Stomach (tissue), 9 donors: Measurements from ENCODE around the gene EHD1. TPM values are rescaled to one million over a fixed set of nuclear protein-coding genes. Genes with fewer than 3 reads are reported as not detected.

Source experiments
- DNase-seq, 2 donors: peaks; one replicate each; pipeline versions ENCODE4 v3.0.0 to v3.0.0-alpha.2; 2013 to 2019
- H3K27ac ChIP-seq, 5 donors: fragments of 200-600 bp in 4 of 5; sonication (generic) in 4 of 5; one replicate each; pipeline ENCODE4 v1.5.1; 2013 to 2019; ENCODE audit warnings: mild to moderate bottlenecking in 1 of 5, moderate library complexity in 1 of 5
- H3K27me3 ChIP-seq, 3 donors: fragments of 200-600 bp; sonication (generic); one replicate each; pipeline ENCODE4 v1.5.1; 2017 to 2019; ENCODE audit warnings: mixed run types in 1 of 3
- H3K36me3 ChIP-seq, 4 donors: fragments of 200-600 bp; sonication (generic); 1 replicate in 3 of 4; 2 replicates in 1 of 4; pipeline ENCODE4 v1.5.1; 2016 to 2019
- H3K4me1 ChIP-seq, 4 donors: fragments of 200-600 bp; sonication (generic); one replicate each; pipeline ENCODE4 v1.5.1; 2016 to 2019
- H3K4me3 ChIP-seq, 4 donors: fragments of 200-600 bp; sonication (generic) in 3 of 4; one replicate each; pipeline ENCODE4 v1.5.1; 2016 to 2019; ENCODE audit warnings: mild to moderate bottlenecking in 1 of 4
- H3K9me3 ChIP-seq, 4 donors: fragments of 200-600 bp; sonication (generic); one replicate each; pipeline ENCODE4 v1.5.1; 2016 to 2019
- EP300 ChIP-seq: sonication (generic); formaldehyde crosslinking; IDR thresholded peaks from one replicate; pipeline ENCODE4 v1.6.1; 2017; ENCODE audit warnings: antibody characterized with exemption
- POLR2A ChIP-seq, 4 donors: fragments of 450-650 bp; IDR thresholded peaks; one replicate each; pipeline ENCODE4 v1.6.1; 2016; ENCODE audit warnings: antibody characterized with exemption in 4 of 4, control low read depth in 2 of 4, mild to moderate bottlenecking in 1 of 4, moderate library complexity in 1 of 4
- POLR2AphosphoS5 ChIP-seq, 3 donors: sonication (generic); formaldehyde crosslinking; IDR thresholded peaks; one replicate each; pipeline ENCODE4 v1.6.1; 2016; ENCODE audit warnings: antibody characterized with exemption in 3 of 3
- WGBS, 5 donors: extraction: QIAGEN DNeasy Blood & Tissue Kit in 3 of 5; methylation state at CpG; one replicate each; pipeline versions ENCODE4 v1.1.5 to v1.1.7; 2013 to 2018; 5-methylcytosine and 5-hydroxymethylcytosine counted together
- intact Hi-C: fragments of 100-400 bp; cut with DNase I; formaldehyde crosslinking; loops from one replicate; pipeline ENCODE4 v1.15.1; 2023; ENCODE audit warnings: low total_unique reads
- polyA plus RNA-seq, 3 donors: library from polyadenylated mRNA; stranded (reverse); fragments of 200-250 nt; gene quantifications; one replicate each; pipeline ENCODE4 v1.2.3, GENCODE V29; 2013
- total RNA-seq, 5 donors: library from RNA; depleted of rRNA; stranded (reverse); fragments of >200 nt; gene quantifications; one replicate each; pipeline versions ENCODE4 v1.1.0 to v1.2.3, GENCODE V29; 2014 to 2016
- TF ChIP-seq, protein P1 (sequence below), 7 experiments: fragments of 450-650 bp in 4 of 7; fragments of 200-600 bp in 3 of 7; sonication (generic) in 3 of 7; IDR thresholded peaks; one replicate each; pipeline ENCODE4 v1.5.1; 2016 to 2019; ENCODE audit warnings: antibody characterized with exemption in 7 of 7, control low read depth in 2 of 7, mild to moderate bottlenecking in 1 of 7
- donor health status: healthy with polysubstance abuse.
- donor health status: Bipolar disorder and iron deficiency.
- donor health status: healthy.

The EHD1 gene
- total and polyA plus RNA-seq, 8 donors: 17.9 to 160 (median 37.5) TPM

DNA sequence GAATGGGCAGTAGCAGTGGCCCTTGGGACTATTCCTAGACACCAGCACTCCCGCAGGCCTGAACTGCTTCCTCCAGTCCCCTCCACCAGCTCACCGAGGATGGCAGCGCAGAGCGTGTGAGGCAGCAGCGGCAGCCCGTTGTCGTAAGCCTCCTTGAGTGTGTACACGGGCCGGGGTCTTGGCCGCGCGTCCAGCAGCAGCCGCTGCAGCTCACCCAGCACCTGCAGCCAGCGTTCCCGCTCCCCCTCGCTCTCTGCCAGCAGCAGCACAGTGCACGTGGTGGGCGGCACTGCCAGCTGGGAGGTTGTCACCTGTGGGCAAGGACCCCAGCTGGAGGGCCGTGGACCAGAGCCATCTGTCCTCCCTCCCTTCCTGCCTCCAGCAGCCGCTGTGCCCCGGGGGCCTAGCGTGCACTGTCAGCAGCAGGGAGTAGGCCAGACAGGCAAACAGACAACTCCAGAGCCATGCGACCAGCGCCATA lies 47.0 kb downstream of the EHD1 start:
- no peaks in the 10 kb centered on the region for H3K27me3 ChIP-seq
- H3K4me3 ChIP-seq: no peak overlapping the region
- WGBS, 5 donors: 85 to 93% (median 91%) methylated on average over 21 to 24 of the region's 24 CpGs
- TF ChIP-seq, protein P1, sequence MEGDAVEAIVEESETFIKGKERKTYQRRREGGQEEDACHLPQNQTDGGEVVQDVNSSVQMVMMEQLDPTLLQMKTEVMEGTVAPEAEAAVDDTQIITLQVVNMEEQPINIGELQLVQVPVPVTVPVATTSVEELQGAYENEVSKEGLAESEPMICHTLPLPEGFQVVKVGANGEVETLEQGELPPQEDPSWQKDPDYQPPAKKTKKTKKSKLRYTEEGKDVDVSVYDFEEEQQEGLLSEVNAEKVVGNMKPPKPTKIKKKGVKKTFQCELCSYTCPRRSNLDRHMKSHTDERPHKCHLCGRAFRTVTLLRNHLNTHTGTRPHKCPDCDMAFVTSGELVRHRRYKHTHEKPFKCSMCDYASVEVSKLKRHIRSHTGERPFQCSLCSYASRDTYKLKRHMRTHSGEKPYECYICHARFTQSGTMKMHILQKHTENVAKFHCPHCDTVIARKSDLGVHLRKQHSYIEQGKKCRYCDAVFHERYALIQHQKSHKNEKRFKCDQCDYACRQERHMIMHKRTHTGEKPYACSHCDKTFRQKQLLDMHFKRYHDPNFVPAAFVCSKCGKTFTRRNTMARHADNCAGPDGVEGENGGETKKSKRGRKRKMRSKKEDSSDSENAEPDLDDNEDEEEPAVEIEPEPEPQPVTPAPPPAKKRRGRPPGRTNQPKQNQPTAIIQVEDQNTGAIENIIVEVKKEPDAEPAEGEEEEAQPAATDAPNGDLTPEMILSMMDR (IDR thresholded peaks at IDR 0.05): no peak
- TF ChIP-seq POLR2AphosphoS5 (IDR thresholded peaks at IDR 0.05): no peak
- intact Hi-C loops: no loop called here
- H3K27ac ChIP-seq: no peak overlapping the region
- no peak for DNase-seq
- no peaks in the 10 kb centered on the region for H3K9me3 ChIP-seq
- H3K4me1 ChIP-seq: peaks cover 0 to 16% (median 9%) of the 10 kb centered on the region in 4 donors
- H3K36me3 ChIP-seq: peaks cover 0 to 88% (median 85%) of the 10 kb centered on the region in 4 donors

DNA sequence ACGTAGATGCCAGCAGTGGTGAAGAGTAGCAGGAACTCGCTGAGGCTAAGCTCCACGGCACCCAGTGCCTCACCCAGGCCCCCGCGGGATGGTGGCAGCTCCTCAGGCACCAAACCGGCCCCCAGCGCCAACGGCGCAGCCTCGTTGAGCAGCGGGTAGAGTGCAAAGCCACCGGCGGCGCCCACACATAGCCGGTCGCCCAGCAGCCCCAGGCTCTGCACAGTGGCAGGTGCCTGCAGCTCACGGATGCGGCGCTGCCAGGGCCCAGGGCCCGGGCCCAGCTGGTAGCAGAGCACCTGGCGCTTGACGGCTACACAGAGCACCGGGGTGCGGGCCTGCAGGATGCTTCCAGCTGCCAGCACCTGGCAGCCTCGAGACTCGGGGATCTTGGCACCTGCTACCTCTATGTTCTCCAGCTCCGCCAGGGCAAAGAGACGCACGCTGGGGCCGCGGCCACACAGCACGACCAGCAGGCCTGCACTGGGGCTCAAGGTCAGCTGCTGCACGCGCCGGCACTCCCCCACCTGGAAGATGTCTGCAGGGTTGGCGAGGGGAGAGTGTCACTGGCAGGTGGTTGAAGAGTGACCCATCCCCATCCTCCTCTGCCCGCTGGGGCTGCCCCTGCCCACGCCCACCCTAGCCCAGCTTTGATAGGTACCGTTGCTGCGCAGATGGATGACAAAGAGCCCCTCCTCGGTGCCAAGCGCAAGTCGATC lies 48.7 kb downstream of the EHD1 start:
- peaks cover 0 to 99% (median 94%) of the 10 kb centered on the region in 4 donors for H3K36me3 ChIP-seq
- peaks cover 0 to 4% (median 0%) of the 10 kb centered on the region in 4 donors for H3K4me1 ChIP-seq
- no peaks in the 10 kb centered on the region for H3K9me3 ChIP-seq
- H3K27ac ChIP-seq: no peak overlapping the region
- no peaks in the 10 kb centered on the region for H3K27me3 ChIP-seq
- intact Hi-C loops: no loop called here
- H3K4me3 ChIP-seq: no peak overlapping the region
- TF ChIP-seq POLR2AphosphoS5 (IDR thresholded peaks at IDR 0.05): no peak
- TF ChIP-seq, protein P1 (IDR thresholded peaks at IDR 0.05): no peak
- no peak for TF ChIP-seq EP300
- TF ChIP-seq POLR2A (IDR thresholded peaks at IDR 0.05): no peak
- WGBS, 5 donors: 86 to 94% (median 92%) methylated on average over 24 to 43 of the region's 43 CpGs
- no peak for DNase-seq

DNA sequence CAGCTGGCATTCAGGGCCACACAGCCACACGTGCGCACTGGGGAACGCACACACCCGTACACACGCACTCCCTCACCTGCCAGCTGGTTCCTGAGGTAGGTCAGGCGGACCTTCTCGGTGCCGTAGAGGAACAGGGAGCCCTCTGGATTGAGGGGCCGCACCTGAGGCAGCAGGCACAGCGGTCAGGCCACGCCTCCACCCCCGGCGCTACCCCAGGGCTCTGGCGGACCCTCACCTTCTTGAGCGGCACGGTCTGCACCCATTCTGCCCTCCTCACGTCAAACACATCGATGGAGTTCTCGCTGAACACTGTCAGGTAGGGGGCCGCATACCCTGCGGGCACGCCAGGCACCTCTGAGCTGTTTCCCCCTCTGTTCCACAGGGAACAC lies 51.0 kb downstream of the EHD1 start:
- no peaks in the 10 kb centered on the region for H3K9me3 ChIP-seq
- no peaks in the 10 kb centered on the region for H3K4me1 ChIP-seq
- DNase-seq: no peak
- H3K27ac ChIP-seq: no peak overlapping the region
- intact Hi-C loops: no loop called here
- no peak overlapping the region for H3K4me3 ChIP-seq
- no peaks in the 10 kb centered on the region for H3K27me3 ChIP-seq
- peaks cover 0 to 84% (median 79%) of the 10 kb centered on the region in 4 donors for H3K36me3 ChIP-seq
- WGBS, 5 donors: 88 to 98% (median 93%) methylated on average over 14 to 22 of the region's 22 CpGs
- TF ChIP-seq, protein P1 (IDR thresholded peaks at IDR 0.05): no peak
- TF ChIP-seq POLR2A (IDR thresholded peaks at IDR 0.05) (no peak), EP300 (no peak), POLR2AphosphoS5 (IDR thresholded peaks at IDR 0.05) (no peak)

DNA sequence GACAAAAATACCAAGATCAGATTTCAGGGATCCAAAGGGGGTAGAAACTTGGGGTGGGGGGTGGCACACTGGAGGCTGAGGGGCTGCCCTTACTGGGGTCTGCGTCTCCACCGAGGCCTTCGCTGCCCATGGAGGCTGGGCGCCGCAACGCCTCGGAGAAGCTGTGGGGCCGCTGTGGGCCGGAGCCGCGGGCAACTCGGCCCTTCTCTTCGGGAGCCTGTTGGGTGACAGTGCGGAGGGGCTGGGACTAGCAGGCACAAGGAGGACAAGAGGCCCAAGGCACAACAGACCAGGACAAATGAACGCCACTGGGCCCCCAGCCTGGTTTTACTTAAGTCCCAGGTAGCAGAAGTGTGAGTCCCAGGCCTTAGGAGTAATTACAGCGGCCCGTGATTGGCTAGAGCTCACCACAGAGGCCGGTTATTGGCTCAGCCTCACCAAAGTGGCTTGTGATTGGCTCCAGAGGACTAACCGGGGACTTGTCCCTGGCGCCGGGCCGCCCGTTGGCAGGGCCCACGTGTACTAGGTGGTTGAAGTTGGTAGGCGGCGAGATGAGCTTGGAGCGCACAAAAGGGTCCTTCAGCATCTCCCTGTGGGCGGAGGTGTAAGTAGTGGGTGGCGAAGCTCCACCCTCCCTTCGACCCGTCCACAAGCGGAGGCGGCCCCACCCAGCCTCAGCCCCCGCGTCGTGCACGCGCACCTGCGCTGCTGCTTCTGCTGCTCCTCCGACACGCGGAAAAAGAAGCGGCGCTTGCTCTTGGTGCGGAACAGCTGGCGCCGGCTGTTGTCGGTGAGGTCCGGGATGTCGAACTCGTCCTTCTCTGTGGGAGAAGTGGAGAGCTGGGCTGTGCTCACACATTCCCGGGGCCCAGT lies 51.6 kb downstream of the EHD1 start:
- intact Hi-C loops: no loop called here
- TF ChIP-seq EP300: no peak
- TF ChIP-seq POLR2A (IDR thresholded peaks at IDR 0.05): no peak
- TF ChIP-seq, protein P1 (IDR thresholded peaks at IDR 0.05): no peak
- TF ChIP-seq POLR2AphosphoS5 (IDR thresholded peaks at IDR 0.05): no peak
- 83 to 92% (median 90%) methylated on average over 43 to 52 of the region's 52 CpGs for WGBS, 5 donors
- Histone ChIP-seq H3K36me3 (peaks cover 0 to 77% (median 73%) of the 10 kb centered on the region in 4 donors), H3K27me3 (no peaks in the 10 kb centered on the region), H3K9me3 (no peaks in the 10 kb centered on the region), H3K27ac (no peak overlapping the region), H3K4me3 (no peak overlapping the region), H3K4me1 (no peaks in the 10 kb centered on the region)
- no peak for DNase-seq
